Activated CD4-positive, alpha-beta T cell treated with anti-CD3 and anti-CD28 coated beads for 4 hours (primary cell): ENCODE data around the gene RMI1.
A peak's percentile ranks its signal among the peaks of the same experiment; 100 is the strongest.

Experiments used
- DNase-seq, 2 donors: peaks; one replicate each; pipeline ENCODE4 v3.0.0-alpha.2; 2020

RMI1 gene

GRCh38 chr9:83971485-83971884 is 9.1 kb upstream of the RMI1 start:
- no peak for DNase-seq

- no peak for DNase-seq
Measured at GRCh38 chr9:83972286-83972685, 8.3 kb upstream of the RMI1 start.

GRCh38 chr9:83975300-83975699 is 5.3 kb upstream of the RMI1 start:
- DNase-seq = no peak

- no peak for DNase-seq
Measured at GRCh38 chr9:83976372-83976771, 4.2 kb upstream of the RMI1 start.

- DNase-seq = no peak
Measured at GRCh38 chr9:83977196-83977595, 3.4 kb upstream of the RMI1 start.

GRCh38 chr9:83978992-83979811 is 1.4 kb upstream of the RMI1 start:
- peak; percentile 86 to 93 for DNase-seq

- peak; percentile 99 to 100 for DNase-seq
Measured at GRCh38 chr9:83979812-83980394, 702 bp upstream of the RMI1 start, which contains the start of gene HNRNPK. Gene HNRNPK (minus strand): TSS chr9:83980215. CDS start chr9:83978252, 1,963 bp downstream.

GRCh38 chr9:83981126-83981871 is 694 bp downstream of the RMI1 start:
- no peak for DNase-seq

GRCh38 chr9:83986195-83986594 is 5.6 kb downstream of the RMI1 start:
- DNase-seq = no peak

GRCh38 chr9:83986765-83987401 is 6.3 kb downstream of the RMI1 start:
- DNase-seq = no peak

GRCh38 chr9:83987402-83987791 is 6.8 kb downstream of the RMI1 start:
- no peak for DNase-seq

GRCh38 chr9:83988411-83988810 is 7.8 kb downstream of the RMI1 start:
- no peak for DNase-seq

GRCh38 chr9:83991355-83991754 is 10.8 kb downstream of the RMI1 start:
- no peak for DNase-seq

- no peak for DNase-seq
Measured at GRCh38 chr9:83992407-83992806, 11.8 kb downstream of the RMI1 start.

GRCh38 chr9:83992901-83993300 is 12.3 kb downstream of the RMI1 start:
- no peak for DNase-seq

GRCh38 chr9:83996126-83996525 is 15.5 kb downstream of the RMI1 start:
- DNase-seq = no peak

GRCh38 chr9:83999141-83999918 is 18.7 kb downstream of the RMI1 start:
- DNase-seq = no peak

GRCh38 chr9:84000186-84000585 is 19.6 kb downstream of the RMI1 start:
- DNase-seq = no peak

GRCh38 chr9:84001621-84002020 is 21.0 kb downstream of the RMI1 start:
- no peak for DNase-seq

- no peak for DNase-seq
Measured at GRCh38 chr9:84002344-84002743, 21.7 kb downstream of the RMI1 start.

GRCh38 chr9:84003246-84003645 is 22.6 kb downstream of the RMI1 start:
- DNase-seq = no peak

GRCh38 chr9:84007662-84008061 is 27.1 kb downstream of the RMI1 start:
- DNase-seq = no peak
